Natural killer cell (primary cell): ENCODE measurements around the gene ENPP3. TPM values are rescaled to one million over a fixed set of nuclear protein-coding genes. Genes with fewer than 3 reads are reported as not detected.

Experiments
- ATAC-seq, 3 donors: fragments of 150-1000 bp in 2 of 3; fragments of 200-7000 bp in 1 of 3; cut with Tn5 transposase; 1 replicate in 1 of 3; 2 replicates in 2 of 3; pipeline ENCODE4 v1.10.0; 2021; ENCODE audit warnings: mild to moderate bottlenecking in 2 of 3, moderate library complexity in 2 of 3
- DNase-seq, 2 donors: peaks; one replicate each; pipeline versions ENCODE4 v3.0.0 to v3.0.0-alpha.2; 2013 to 2021; ENCODE audit warnings: mixed read lengths in 1 of 2
- H3K27ac ChIP-seq: one replicate; pipeline ENCODE4 v1.5.1; 2013; ENCODE audit warnings: mild to moderate bottlenecking, low read length
- H3K27me3 ChIP-seq: one replicate; pipeline ENCODE4 v1.6.1; 2013; ENCODE audit warnings: low read length; ENCODE audit not compliant: control insufficient read depth, insufficient read depth
- H3K36me3 ChIP-seq: one replicate; pipeline ENCODE4 v1.6.1; 2013; ENCODE audit warnings: low read length; ENCODE audit not compliant: control insufficient read depth, insufficient read depth
- H3K4me1 ChIP-seq: one replicate; pipeline ENCODE4 v1.6.1; 2013; ENCODE audit warnings: low read length; ENCODE audit not compliant: control insufficient read depth, insufficient read depth
- H3K4me3 ChIP-seq: one replicate; pipeline ENCODE4 v1.5.1; 2013; ENCODE audit warnings: low read length
- H3K9me3 ChIP-seq: one replicate; pipeline ENCODE4 v1.6.1; 2013; ENCODE audit warnings: low read length; ENCODE audit not compliant: control insufficient read depth, insufficient read depth
- H3K27ac Mint-ChIP-seq, 2 donors: one replicate each; pipeline ENCODE4 v1.8.0; 2022; ENCODE audit warnings: mild to moderate bottlenecking in 2 of 2, mixed read lengths in 2 of 2, moderate library complexity in 1 of 2
- H3K27me3 Mint-ChIP-seq, 2 donors: one replicate each; pipeline ENCODE4 v1.8.0; 2022; ENCODE audit warnings: low read depth in 2 of 2, mixed read lengths in 2 of 2
- H3K36me3 Mint-ChIP-seq: one replicate; pipeline ENCODE4 v1.8.0; 2022; ENCODE audit warnings: mixed read lengths
- H3K4me1 Mint-ChIP-seq, 2 donors: one replicate each; pipeline ENCODE4 v1.8.0; 2022; ENCODE audit warnings: mixed read lengths in 2 of 2
- H3K4me3 Mint-ChIP-seq: one replicate; pipeline ENCODE4 v1.8.0; 2022; ENCODE audit warnings: mild to moderate bottlenecking, moderate library complexity, mixed read lengths
- H3K9me3 Mint-ChIP-seq, 2 donors: one replicate each; pipeline ENCODE4 v1.8.0; 2022; ENCODE audit warnings: mixed read lengths in 2 of 2
- WGBS: methylation state at CpG from one replicate; pipeline ENCODE4 v1.1.7; 2013; ENCODE audit warnings: missing lambda C conversion rate; ENCODE audit not compliant: insufficient coverage; 5-methylcytosine and 5-hydroxymethylcytosine counted together
- intact Hi-C: fragments of 100-400 bp; cut with micrococcal nuclease; formaldehyde crosslinking; loops from one replicate; pipeline ENCODE4 v1.14.2; 2022
- total RNA-seq, 4 donors: library from RNA; stranded (reverse); fragments of 120-200 nt in 1 of 4; gene quantifications; one replicate each; pipeline versions ENCODE4 v1.2.3 to v1.2.4, GENCODE V29; 2013 to 2022
- TF ChIP-seq, protein P1 (sequence below): fragments of 200-600 bp; IDR thresholded peaks from one replicate; pipeline ENCODE4 v1.8.0; 2022; ENCODE audit warnings: antibody characterized with exemption

ENPP3 gene
- total RNA-seq, 3 donors from 2014 or later (not counting 1 experiment from before 2014, with no cell fraction given) = 0.33 to 32.4 (median 1.8) TPM

DNA sequence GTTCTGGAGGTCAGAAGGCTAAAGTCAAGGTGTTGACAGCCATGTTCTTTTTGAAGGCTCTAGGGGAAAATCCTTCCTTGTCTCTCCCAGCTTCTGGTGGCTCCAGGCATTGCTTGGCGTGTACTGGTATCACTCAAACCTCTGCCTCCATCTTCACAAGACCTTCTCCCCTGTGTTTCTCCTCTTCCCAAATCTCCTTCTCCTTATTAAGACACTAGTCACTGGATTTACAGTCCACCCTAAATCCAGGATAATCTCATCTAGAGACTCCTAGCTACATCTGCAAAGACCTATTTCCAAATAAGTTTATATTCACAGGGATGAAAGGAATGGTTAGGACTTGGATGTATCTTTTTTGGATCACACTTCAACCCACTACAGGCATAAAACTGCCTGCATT, 99.7 kb downstream of the ENPP3 start:
- H3K36me3 ChIP-seq = no peaks in the 10 kb centered on the region
- no peak overlapping the region for H3K27ac ChIP-seq
- no peak overlapping the region for H3K4me3 Mint-ChIP-seq
- no peaks in the 10 kb centered on the region for H3K4me1 ChIP-seq
- H3K9me3 ChIP-seq = no peaks in the 10 kb centered on the region
- H3K27me3 ChIP-seq = no peaks in the 10 kb centered on the region
- no peak for DNase-seq
- WGBS = 91% methylated on average over 1 of the region's 1 CpG
- no peak for ATAC-seq
- H3K9me3 Mint-ChIP-seq = no peaks in the 10 kb centered on the region
- TF ChIP-seq, protein P1, sequence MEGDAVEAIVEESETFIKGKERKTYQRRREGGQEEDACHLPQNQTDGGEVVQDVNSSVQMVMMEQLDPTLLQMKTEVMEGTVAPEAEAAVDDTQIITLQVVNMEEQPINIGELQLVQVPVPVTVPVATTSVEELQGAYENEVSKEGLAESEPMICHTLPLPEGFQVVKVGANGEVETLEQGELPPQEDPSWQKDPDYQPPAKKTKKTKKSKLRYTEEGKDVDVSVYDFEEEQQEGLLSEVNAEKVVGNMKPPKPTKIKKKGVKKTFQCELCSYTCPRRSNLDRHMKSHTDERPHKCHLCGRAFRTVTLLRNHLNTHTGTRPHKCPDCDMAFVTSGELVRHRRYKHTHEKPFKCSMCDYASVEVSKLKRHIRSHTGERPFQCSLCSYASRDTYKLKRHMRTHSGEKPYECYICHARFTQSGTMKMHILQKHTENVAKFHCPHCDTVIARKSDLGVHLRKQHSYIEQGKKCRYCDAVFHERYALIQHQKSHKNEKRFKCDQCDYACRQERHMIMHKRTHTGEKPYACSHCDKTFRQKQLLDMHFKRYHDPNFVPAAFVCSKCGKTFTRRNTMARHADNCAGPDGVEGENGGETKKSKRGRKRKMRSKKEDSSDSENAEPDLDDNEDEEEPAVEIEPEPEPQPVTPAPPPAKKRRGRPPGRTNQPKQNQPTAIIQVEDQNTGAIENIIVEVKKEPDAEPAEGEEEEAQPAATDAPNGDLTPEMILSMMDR = no peak
- no peaks in the 10 kb centered on the region for H3K4me1 Mint-ChIP-seq
- no peak overlapping the region for H3K27ac Mint-ChIP-seq
- no peak overlapping the region for H3K4me3 ChIP-seq
- intact Hi-C loops = no loop called here
- H3K27me3 Mint-ChIP-seq = peaks cover 4 to 16% of the 10 kb centered on the region in 2 donors
- H3K36me3 Mint-ChIP-seq = no peaks in the 10 kb centered on the region

DNA sequence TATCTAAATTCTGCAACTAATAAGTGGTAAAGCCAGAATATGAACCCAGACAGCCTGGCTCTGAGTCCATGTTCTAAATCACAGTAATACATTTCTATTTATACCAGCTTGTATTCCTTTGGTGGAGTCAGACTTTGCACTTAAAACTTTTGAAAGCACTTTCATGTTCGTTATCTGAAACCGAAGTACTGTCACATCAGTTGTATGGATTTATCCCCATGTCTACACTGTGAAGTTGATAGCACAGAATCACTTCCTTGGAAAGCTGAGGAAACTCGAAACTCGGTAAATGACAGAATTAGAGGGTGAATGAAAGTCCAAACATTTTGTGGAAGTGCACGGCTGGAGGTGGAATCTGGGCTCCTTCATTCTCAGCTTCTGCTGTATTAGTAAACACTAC, 102.0 kb downstream of the ENPP3 start:
- no peak overlapping the region for H3K4me3 Mint-ChIP-seq
- H3K27ac Mint-ChIP-seq = no peak overlapping the region
- no peaks in the 10 kb centered on the region for H3K4me1 Mint-ChIP-seq
- ATAC-seq (no peak), DNase-seq (no peak)
- no peaks in the 10 kb centered on the region for H3K9me3 Mint-ChIP-seq
- Histone ChIP-seq H3K27me3 (no peaks in the 10 kb centered on the region), H3K9me3 (no peaks in the 10 kb centered on the region), H3K4me1 (no peaks in the 10 kb centered on the region), H3K36me3 (no peaks in the 10 kb centered on the region), H3K4me3 (no peak overlapping the region), H3K27ac (no peak overlapping the region)
- 94% methylated on average over 5 of the region's 5 CpGs for WGBS
- TF ChIP-seq, protein P1 = no peak
- no peaks in the 10 kb centered on the region for H3K36me3 Mint-ChIP-seq
- intact Hi-C loops = no loop called here
- H3K27me3 Mint-ChIP-seq = peaks cover 4 to 30% of the 10 kb centered on the region in 2 donors

GRCh38 chr6:131740161-131740560, 103.1 kb downstream of the ENPP3 start:
- Mint-ChIP-seq H3K27me3 (peaks cover 6 to 30% of the 10 kb centered on the region in 2 donors), H3K4me3 (no peak overlapping the region), H3K27ac (no peak overlapping the region), H3K36me3 (no peaks in the 10 kb centered on the region), H3K9me3 (no peaks in the 10 kb centered on the region), H3K4me1 (no peaks in the 10 kb centered on the region)
- TF ChIP-seq, protein P1 = no peak
- no peak for ATAC-seq
- Histone ChIP-seq H3K4me1 (no peaks in the 10 kb centered on the region), H3K9me3 (no peaks in the 10 kb centered on the region), H3K36me3 (no peaks in the 10 kb centered on the region), H3K4me3 (no peak overlapping the region), H3K27ac (no peak overlapping the region), H3K27me3 (no peaks in the 10 kb centered on the region)
- DNase-seq = no peak
- intact Hi-C loops = no loop called here
- WGBS = 86% methylated on average over 4 of the region's 4 CpGs

- ATAC-seq = no peak
- H3K4me1 ChIP-seq = no peaks in the 10 kb centered on the region
- no peak overlapping the region for H3K4me3 ChIP-seq
- TF ChIP-seq, protein P1 = no peak
- no peak overlapping the region for H3K4me3 Mint-ChIP-seq
- no peaks in the 10 kb centered on the region for H3K36me3 ChIP-seq
- no peak overlapping the region for H3K27ac Mint-ChIP-seq
- no peak for DNase-seq
- no peaks in the 10 kb centered on the region for H3K9me3 ChIP-seq
- no peaks in the 10 kb centered on the region for H3K36me3 Mint-ChIP-seq
- 15% methylated on average over 3 of the region's 3 CpGs for WGBS
- H3K27me3 ChIP-seq = no peaks in the 10 kb centered on the region
- no peak overlapping the region for H3K27ac ChIP-seq
- H3K27me3 Mint-ChIP-seq = peaks cover 2 to 24% of the 10 kb centered on the region in 2 donors
- no peaks in the 10 kb centered on the region for H3K4me1 Mint-ChIP-seq
- intact Hi-C loops = no loop called here
- no peaks in the 10 kb centered on the region for H3K9me3 Mint-ChIP-seq
These were observed 104.7 kb downstream of the ENPP3 start for GRCh38 chr6:131741688-131742393.
